Right lung (tissue), 5 donors: ENCODE data around the gene CENPK. TPM values are rescaled to one million over a fixed set of nuclear protein-coding genes. Genes with fewer than 3 reads are reported as not detected.

ENCODE experiments used
- polyA plus RNA-seq, 5 donors: library from polyadenylated mRNA; unstranded; fragments of 120-200 nt; gene quantifications; one replicate each; pipeline versions ENCODE4 v1.2.1 to v1.2.3, GENCODE V29; 2013; ENCODE audit warnings: inconsistent platforms in 1 of 5, low replicate concordance in 1 of 5; ENCODE audit not compliant: insufficient read length in 5 of 5, insufficient read depth in 1 of 5

Gene CENPK
- polyA plus RNA-seq, 5 donors, result 32.3 to 96.8 (median 55.9) TPM

Other genes starting within 250 kb of the CENPK start
- 10 to 100 TPM in 4 of 5 donors, 1 to 10 TPM in 1; 7.3 to 24.4 (median 13.5) TPM for gene ADAMTS6, start 81.2 kb downstream of the CENPK start, polyA plus RNA-seq
- gene PPWD1, start 128 bp upstream of the CENPK start, polyA plus RNA-seq, result 100 to 1,000 TPM in 4 of 5 donors, 10 to 100 TPM in 1; 80.8 to 132 (median 119) TPM
- gene TRIM23, start 61.2 kb upstream of the CENPK start, polyA plus RNA-seq, result 10 to 100 TPM; 16.7 to 31.5 (median 26.7) TPM
- gene SHLD3, start 61.9 kb upstream of the CENPK start, polyA plus RNA-seq, result 1 to 10 TPM; 4.1 to 6.2 (median 4.9) TPM
- 10 to 100 TPM; 27.2 to 39.2 (median 36.6) TPM for gene TRAPPC13, start 61.9 kb upstream of the CENPK start, polyA plus RNA-seq
- 1 to 10 TPM; 5.0 to 9.8 (median 9.1) TPM for gene SGTB, start 158.9 kb upstream of the CENPK start, polyA plus RNA-seq
- gene NLN, start 159.0 kb upstream of the CENPK start, polyA plus RNA-seq, result 10 to 100 TPM; 14.0 to 25.9 (median 23.1) TPM